T-cell (primary cell): ENCODE data around the gene HCLS1. TPM values are rescaled to one million over a fixed set of nuclear protein-coding genes. Genes with fewer than 3 reads are reported as not detected.

Source experiments
- ATAC-seq, 4 experiments: fragments of 200-7000 bp in 3 of 4; fragments of 150-1000 bp in 1 of 4; cut with Tn5 transposase; replicated peaks in 1 of 4; 1 replicate in 3 of 4; 2 replicates in 1 of 4; pipeline ENCODE4 v1.10.0; 2021; ENCODE audit warnings: moderate library complexity in 3 of 4, mild to moderate bottlenecking in 2 of 4, moderate number of reproducible peaks in 1 of 4
- CTCF ChIA-PET, 2 donors: fragments of 300-600 bp; sonication (Branson Sonifier 250); formaldehyde crosslinking; loops; one replicate each; lab custom pipeline; 2022; ENCODE audit warnings: antibody characterized with exemption in 2 of 2; lab: Charles Lee
- POLR2A ChIA-PET, 2 donors: fragments of 300-600 bp; sonication (Branson Sonifier 250); formaldehyde crosslinking; loops; one replicate each; lab custom pipeline; 2022; ENCODE audit warnings: antibody characterized with exemption in 2 of 2; lab: Charles Lee
- DNase-seq, 35 experiments: peaks; one replicate each; pipeline versions ENCODE4 v3.0.0 to v3.0.0-alpha.2; 2013 to 2023
- H3K27ac ChIP-seq: one replicate; pipeline ENCODE4 v1.5.1; 2013; ENCODE audit warnings: low read length
- H3K27me3 ChIP-seq, 2 experiments: replicated peaks in 1 of 2; 1 replicate in 1 of 2; 2 replicates in 1 of 2; pipeline versions ENCODE4 v1.6.1 to v1.7.0; 2013; ENCODE audit warnings: low read length in 1 of 2, mixed read lengths in 1 of 2; ENCODE audit not compliant: control insufficient read depth in 2 of 2, insufficient read depth in 2 of 2; ENCODE audit errors: extremely low read depth in 1 of 2
- H3K36me3 ChIP-seq, 2 donors: 1 replicate in 1 of 2; 2 replicates in 1 of 2; pipeline versions ENCODE4 v1.6.1 to v1.7.0; 2013; ENCODE audit warnings: low read length in 1 of 2; ENCODE audit not compliant: control insufficient read depth in 2 of 2, insufficient read depth in 1 of 2; ENCODE audit errors: extremely low read depth in 1 of 2
- H3K4me1 ChIP-seq, 2 experiments: 1 replicate in 1 of 2; 2 replicates in 1 of 2; pipeline versions ENCODE4 v1.6.1 to v1.7.0; 2013; ENCODE audit warnings: low read length in 2 of 2, mixed read lengths in 1 of 2; ENCODE audit not compliant: insufficient read depth in 2 of 2, control insufficient read depth in 1 of 2; ENCODE audit errors: extremely low read depth in 1 of 2
- H3K4me3 ChIP-seq, 2 donors: 1 replicate in 1 of 2; 2 replicates in 1 of 2; pipeline versions ENCODE4 v1.5.1 to v1.7.0; 2013; ENCODE audit warnings: mild to moderate bottlenecking in 2 of 2, low read length in 1 of 2, moderate library complexity in 1 of 2; ENCODE audit not compliant: control insufficient read depth in 1 of 2; ENCODE audit errors: extremely low read depth in 1 of 2
- H3K9me3 ChIP-seq: 2 replicates; pipeline ENCODE4 v1.7.0; 2013
- H3K27ac Mint-ChIP-seq, 2 donors: one replicate each; pipeline ENCODE4 v1.8.0; 2020 to 2021; ENCODE audit warnings: mild to moderate bottlenecking in 2 of 2, mixed read lengths in 2 of 2
- H3K27me3 Mint-ChIP-seq, 2 donors: one replicate each; pipeline ENCODE4 v1.8.0; 2021 to 2022; ENCODE audit warnings: mixed read lengths in 2 of 2
- H3K36me3 Mint-ChIP-seq: one replicate; pipeline ENCODE4 v1.8.0; 2021; ENCODE audit warnings: mixed read lengths
- H3K4me1 Mint-ChIP-seq, 3 donors: one replicate each; pipeline ENCODE4 v1.8.0; 2020 to 2022; ENCODE audit warnings: mixed read lengths in 3 of 3, mild to moderate bottlenecking in 1 of 3
- H3K4me3 Mint-ChIP-seq, 3 donors: one replicate each; pipeline ENCODE4 v1.8.0; 2020 to 2022; ENCODE audit warnings: mild to moderate bottlenecking in 3 of 3, mixed read lengths in 3 of 3, moderate library complexity in 3 of 3
- H3K9me3 Mint-ChIP-seq, 3 donors: one replicate each; pipeline ENCODE4 v1.8.0; 2020 to 2022; ENCODE audit warnings: mixed read lengths in 3 of 3
- WGBS: methylation state at CpG from one replicate; pipeline ENCODE4 v1.1.5; 2013; ENCODE audit warnings: missing lambda C conversion rate; ENCODE audit not compliant: insufficient coverage; 5-methylcytosine and 5-hydroxymethylcytosine counted together
- total RNA-seq, 35 experiments: library from RNA in 6 of 35; stranded (reverse) in 6 of 35; fragments of 120-200 nt in 1 of 35; gene quantifications; one replicate each; pipeline versions ENCODE4 v1.2.1 to v1.2.4 and lab custom pipeline; 2013 to 2026

The HCLS1 gene
- total RNA-seq, 5 donors from 2014 or later (not counting 1 experiment from before 2014, with no cell fraction given) = 280 to 329 (median 321) TPM

GRCh38 chr3:121662742-121663141 is 2.0 kb upstream of the HCLS1 start:
- H3K9me3 ChIP-seq = no peaks in the 10 kb centered on the region
- H3K36me3 Mint-ChIP-seq = peaks cover 63% of the 10 kb centered on the region
- H3K4me3 ChIP-seq = no peak overlapping the region
- no peak overlapping the region for H3K4me3 Mint-ChIP-seq
- ChIA-PET POLR2A (interaction anchor here in 1 of 2 donors (0.5 kb wide), 1 partner anchor 368 kb away, joined by 3 read pairs; no protein-coding TSS in a partner anchor), CTCF (no interaction called here)
- H3K4me1 Mint-ChIP-seq = peaks cover 38 to 42% (median 41%) of the 10 kb centered on the region in 3 donors
- no peaks in the 10 kb centered on the region for H3K27me3 Mint-ChIP-seq
- H3K27ac Mint-ChIP-seq = peak overlapping the region in 1 of 2 donors; percentile 31
- H3K36me3 ChIP-seq = peaks cover 0 to 68% of the 10 kb centered on the region in 2 donors
- H3K9me3 Mint-ChIP-seq = no peaks in the 10 kb centered on the region
- peaks cover 18 to 30% of the 10 kb centered on the region in 2 experiments for H3K4me1 ChIP-seq
- no peak overlapping the region for H3K27ac ChIP-seq
- DNase-seq (no peak), ATAC-seq (no peak)
- no peaks in the 10 kb centered on the region for H3K27me3 ChIP-seq

- ChIA-PET POLR2A (interaction anchor here (0.5 to 1.8 kb wide), 15 partner anchors 9 to 754 kb away, joined by 3 to 15 read pairs (median 5); partner anchors contain the start of genes EAF2 (in 1 of the 2), FAM162A (in 1 of the 2), GOLGB1 (in 1 of the 2) and IQCB1 (in 1 of the 2)), CTCF (interaction anchor here in 1 of 2 donors (0.6 to 2.0 kb wide), 7 partner anchors 12 to 864 kb away, joined by 3 to 7 read pairs (median 5); partner anchors contain the start of genes EAF2, FAM162A, IQCB1 and POLQ)
- peak overlapping the region; percentile 97 for H3K27ac ChIP-seq
- WGBS = 100% methylated on average over 2 of the region's 6 CpGs
- peak overlapping the region; percentile 99 for H3K27ac Mint-ChIP-seq
- H3K4me3 ChIP-seq = no peak overlapping the region
- H3K27me3 Mint-ChIP-seq = no peaks in the 10 kb centered on the region
- peak overlapping the region; percentile 82 to 98 (median 95) for H3K4me3 Mint-ChIP-seq
- peaks cover 5 to 68% of the 10 kb centered on the region in 2 donors for H3K36me3 ChIP-seq
- H3K27me3 ChIP-seq = no peaks in the 10 kb centered on the region
- ATAC-seq (no peak), DNase-seq (peak in 1 of 35 experiments; percentile 12)
- no peaks in the 10 kb centered on the region for H3K9me3 ChIP-seq
- H3K4me1 Mint-ChIP-seq = peaks cover 52 to 56% (median 54%) of the 10 kb centered on the region in 3 donors
- no peaks in the 10 kb centered on the region for H3K9me3 Mint-ChIP-seq
- H3K36me3 Mint-ChIP-seq = peaks cover 63% of the 10 kb centered on the region
- H3K4me1 ChIP-seq = peaks cover 18 to 38% of the 10 kb centered on the region in 2 experiments
Measured at GRCh38 chr3:121661376-121661775, 673 bp upstream of the HCLS1 start.

GRCh38 chr3:121659586-121659985 is 1.1 kb downstream of the HCLS1 start:
- H3K4me3 Mint-ChIP-seq = peak overlapping the region; percentile 82 to 98 (median 95)
- H3K36me3 ChIP-seq = peaks cover 5 to 64% of the 10 kb centered on the region in 2 donors
- no peak for ATAC-seq
- H3K27ac ChIP-seq = peak overlapping the region; percentile 97
- peak in 1 of 35 experiments; percentile 8 for DNase-seq
- peaks cover 64 to 69% (median 65%) of the 10 kb centered on the region in 3 donors for H3K4me1 Mint-ChIP-seq
- ChIA-PET CTCF (interaction anchor here in 1 of 2 donors (0.7 to 2.0 kb wide), 3 partner anchors 114 to 1134 kb away, joined by 3 to 7 read pairs (median 3); partner anchors contain the start of genes HSPBAP1 and POLQ), POLR2A (interaction anchor here (1.2 to 1.8 kb wide), 3 partner anchors 53 to 756 kb away, joined by 3 to 6 read pairs (median 6); partner anchors contain the start of gene WDR5B (in 1 of the 2))
- H3K9me3 Mint-ChIP-seq = no peaks in the 10 kb centered on the region
- H3K27me3 Mint-ChIP-seq = no peaks in the 10 kb centered on the region
- peaks cover 58% of the 10 kb centered on the region for H3K36me3 Mint-ChIP-seq
- H3K4me1 ChIP-seq = peaks cover 21 to 46% of the 10 kb centered on the region in 2 experiments
- H3K4me3 ChIP-seq = peak overlapping the region; percentile 69 to 77
- no peaks in the 10 kb centered on the region for H3K27me3 ChIP-seq
- peak overlapping the region; percentile 99 for H3K27ac Mint-ChIP-seq
- no CpG with 5 or more reads among the region's 3 CpGs for WGBS
- H3K9me3 ChIP-seq = no peaks in the 10 kb centered on the region

GRCh38 chr3:121658716-121659435 is 1.8 kb downstream of the HCLS1 start:
- peaks cover 5 to 59% of the 10 kb centered on the region in 2 donors for H3K36me3 ChIP-seq
- H3K4me3 ChIP-seq = peak overlapping the region in 1 of 2 donors; percentile 77
- POLR2A ChIA-PET = interaction anchor here in 1 of 2 donors (1.2 kb wide), 1 partner anchor 53 kb away, joined by 3 read pairs; no protein-coding TSS in a partner anchor
- no peaks in the 10 kb centered on the region for H3K9me3 ChIP-seq
- CTCF ChIA-PET = no interaction called here
- Mint-ChIP-seq H3K4me3 (peak overlapping the region; percentile 82 to 98 (median 95)), H3K27me3 (no peaks in the 10 kb centered on the region), H3K36me3 (peaks cover 58% of the 10 kb centered on the region), H3K9me3 (no peaks in the 10 kb centered on the region), H3K27ac (peak overlapping the region; percentile 99), H3K4me1 (peaks cover 71 to 75% (median 71%) of the 10 kb centered on the region in 3 donors)
- peak overlapping the region; percentile 97 for H3K27ac ChIP-seq
- ATAC-seq = no peak
- no peaks in the 10 kb centered on the region for H3K27me3 ChIP-seq
- DNase-seq = no peak
- 90% methylated on average over 2 of the region's 6 CpGs for WGBS
- H3K4me1 ChIP-seq = peaks cover 26 to 48% of the 10 kb centered on the region in 2 experiments

GRCh38 chr3:121654493-121655385 is 6.0 kb downstream of the HCLS1 start:
- WGBS = no CpG with 5 or more reads among the region's 6 CpGs
- Mint-ChIP-seq H3K4me3 (peak overlapping the region; percentile 26 to 57 (median 44)), H3K27me3 (no peaks in the 10 kb centered on the region), H3K9me3 (no peaks in the 10 kb centered on the region), H3K36me3 (peaks cover 73% of the 10 kb centered on the region), H3K4me1 (peaks cover 75 to 91% (median 89%) of the 10 kb centered on the region in 3 donors), H3K27ac (peak overlapping the region; percentile 86 to 93)
- Histone ChIP-seq H3K9me3 (no peaks in the 10 kb centered on the region), H3K4me3 (peak overlapping the region in 1 of 2 donors; percentile 33), H3K27me3 (no peaks in the 10 kb centered on the region), H3K4me1 (peaks cover 19 to 54% of the 10 kb centered on the region in 2 experiments), H3K27ac (peak overlapping the region; percentile 59), H3K36me3 (peaks cover 5 to 71% of the 10 kb centered on the region in 2 donors)
- ChIA-PET CTCF (interaction anchor here in 1 of 2 donors (1.1 kb wide), 1 partner anchor 93 kb away, joined by 11 read pairs; no protein-coding TSS in a partner anchor), POLR2A (interaction anchor here (0.6 to 1.0 kb wide), 2 partner anchors 13 to 1695 kb away, joined by 4 to 7 read pairs; no protein-coding TSS in a partner anchor)
- DNase-seq = peak in 1 of 35 experiments; percentile 41
- peak; percentile 78 to 88 (median 85) for ATAC-seq
